HG03097 (cell line): Measurements from ENCODE around the gene IPO11.
"Not testable (repeated sequence)": the region's sequence is repeated elsewhere in the genome, so short reads cannot be mapped to it uniquely, and the experiment has no call there.

Experiments
- ATAC-seq: cut with Tn5 transposase; IDR thresholded peaks from one replicate; pipeline ENCODE4 v1.9.1; 2021; ENCODE audit not compliant: unreplicated experiment, low FRiP score

The IPO11 gene

GRCh38 chr5:62508760-62509159 is 96.2 kb downstream of the IPO11 start:
- ATAC-seq: not testable (repeated sequence)

- ATAC-seq: no peak
Measured at GRCh38 chr5:62509806-62510205, 97.2 kb downstream of the IPO11 start.

- not testable (repeated sequence) for ATAC-seq
Measured at GRCh38 chr5:62513085-62513484, 100.5 kb downstream of the IPO11 start.

GRCh38 chr5:62514510-62515119 is 102.1 kb downstream of the IPO11 start:
- ATAC-seq: no peak

GRCh38 chr5:62520812-62521211 is 108.2 kb downstream of the IPO11 start:
- ATAC-seq: not testable (repeated sequence)

- ATAC-seq: no peak
Measured at GRCh38 chr5:62521319-62521718, 108.8 kb downstream of the IPO11 start.

GRCh38 chr5:62522811-62523210 is 110.2 kb downstream of the IPO11 start:
- no peak for ATAC-seq

- ATAC-seq: no peak
Measured at GRCh38 chr5:62533597-62533996, 121.0 kb downstream of the IPO11 start.

- no peak for ATAC-seq
Measured at GRCh38 chr5:62534461-62535236, 122.1 kb downstream of the IPO11 start.

- no peak for ATAC-seq
Measured at GRCh38 chr5:62536232-62536631, 123.7 kb downstream of the IPO11 start.

GRCh38 chr5:62536783-62537182 is 124.2 kb downstream of the IPO11 start:
- ATAC-seq: no peak

GRCh38 chr5:62538017-62538942 is 125.7 kb downstream of the IPO11 start:
- ATAC-seq: no peak

- no peak for ATAC-seq
Measured at GRCh38 chr5:62542720-62543119, 130.2 kb downstream of the IPO11 start.

GRCh38 chr5:62547945-62548630 is 135.5 kb downstream of the IPO11 start:
- ATAC-seq: no peak

GRCh38 chr5:62550103-62550502 is 137.5 kb downstream of the IPO11 start:
- no peak for ATAC-seq

GRCh38 chr5:62555930-62556329 is 143.4 kb downstream of the IPO11 start:
- ATAC-seq: no peak

GRCh38 chr5:62558941-62559340 is 146.4 kb downstream of the IPO11 start:
- no peak for ATAC-seq

GRCh38 chr5:62560786-62561185 is 148.2 kb downstream of the IPO11 start:
- ATAC-seq: no peak

GRCh38 chr5:62561896-62562295 is 149.3 kb downstream of the IPO11 start:
- no peak for ATAC-seq

- no peak for ATAC-seq
Measured at GRCh38 chr5:62562867-62563266, 150.3 kb downstream of the IPO11 start.

GRCh38 chr5:62564101-62564500 is 151.5 kb downstream of the IPO11 start:
- ATAC-seq: no peak
